Measurements from ENCODE around the gene GSDMA.

DNA sequence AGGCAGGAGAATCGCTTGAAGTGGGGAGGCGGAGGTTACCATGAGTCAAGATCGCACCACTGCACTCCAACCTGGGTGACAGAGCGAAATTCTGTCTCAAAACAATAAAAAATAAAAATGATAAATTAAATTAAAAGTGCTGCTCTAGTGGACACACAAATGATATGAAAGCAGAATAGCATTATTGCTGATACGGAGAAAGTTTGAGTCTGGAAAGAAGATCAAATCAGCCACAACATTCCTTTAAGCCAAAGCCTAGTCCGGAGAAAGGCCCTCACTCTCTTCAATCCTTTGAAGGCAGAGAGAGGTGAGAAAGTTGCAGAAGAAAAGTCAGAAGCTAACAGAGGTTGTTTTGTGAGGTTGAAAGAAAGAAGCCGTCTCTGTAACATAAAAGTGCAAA lies 37.4 kb downstream of the GSDMA start:
- TF ChIP-seq, protein P1, sequence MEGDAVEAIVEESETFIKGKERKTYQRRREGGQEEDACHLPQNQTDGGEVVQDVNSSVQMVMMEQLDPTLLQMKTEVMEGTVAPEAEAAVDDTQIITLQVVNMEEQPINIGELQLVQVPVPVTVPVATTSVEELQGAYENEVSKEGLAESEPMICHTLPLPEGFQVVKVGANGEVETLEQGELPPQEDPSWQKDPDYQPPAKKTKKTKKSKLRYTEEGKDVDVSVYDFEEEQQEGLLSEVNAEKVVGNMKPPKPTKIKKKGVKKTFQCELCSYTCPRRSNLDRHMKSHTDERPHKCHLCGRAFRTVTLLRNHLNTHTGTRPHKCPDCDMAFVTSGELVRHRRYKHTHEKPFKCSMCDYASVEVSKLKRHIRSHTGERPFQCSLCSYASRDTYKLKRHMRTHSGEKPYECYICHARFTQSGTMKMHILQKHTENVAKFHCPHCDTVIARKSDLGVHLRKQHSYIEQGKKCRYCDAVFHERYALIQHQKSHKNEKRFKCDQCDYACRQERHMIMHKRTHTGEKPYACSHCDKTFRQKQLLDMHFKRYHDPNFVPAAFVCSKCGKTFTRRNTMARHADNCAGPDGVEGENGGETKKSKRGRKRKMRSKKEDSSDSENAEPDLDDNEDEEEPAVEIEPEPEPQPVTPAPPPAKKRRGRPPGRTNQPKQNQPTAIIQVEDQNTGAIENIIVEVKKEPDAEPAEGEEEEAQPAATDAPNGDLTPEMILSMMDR (IDR thresholded peaks at IDR 0.05) = no peak
- no peak for TF ChIP-seq POLR2AphosphoS5 (IDR thresholded peaks at IDR 0.05)
